CD4-positive, alpha-beta memory T cell (primary cell): Measurements from ENCODE around the gene LCK. TPM values are rescaled to one million over a fixed set of nuclear protein-coding genes. Genes with fewer than 3 reads are reported as not detected.
A peak's percentile ranks its signal among the peaks of the same experiment; 100 is the strongest.
"Not testable (repeated sequence)": the region's sequence is repeated elsewhere in the genome, so short reads cannot be mapped to it uniquely, and the experiment has no call there.

Experiments
- CTCF ChIA-PET: fragments of 350-600 bp; sonication (Branson Sonifier 250); formaldehyde crosslinking; loops from one replicate; lab custom pipeline; 2021; ENCODE audit warnings: inconsistent platforms; ENCODE audit not compliant: partially characterized antibody; lab: Charles Lee
- POLR2A ChIA-PET: fragments of 350-600 bp; sonication (Branson Sonifier 250); formaldehyde crosslinking; loops from one replicate; lab custom pipeline; 2021; ENCODE audit not compliant: partially characterized antibody; lab: Charles Lee
- DNase-seq, 5 donors: peaks; one replicate each; pipeline versions ENCODE4 v3.0.0 to v3.0.0-alpha.2; 2020 to 2022; ENCODE audit warnings: mixed read lengths in 1 of 5
- H3K27ac ChIP-seq: one replicate; pipeline ENCODE4 v1.7.0; 2013; ENCODE audit warnings: low read depth, low read length
- H3K27me3 ChIP-seq: 2 replicates; pipeline ENCODE4 v1.7.0; 2013; ENCODE audit warnings: mild to moderate bottlenecking, low read length, moderate library complexity; ENCODE audit not compliant: insufficient read depth
- H3K36me3 ChIP-seq: 2 replicates; pipeline ENCODE4 v1.7.0; 2013; ENCODE audit warnings: mild to moderate bottlenecking, low read length, moderate library complexity; ENCODE audit not compliant: insufficient read depth
- H3K4me1 ChIP-seq: 2 replicates; pipeline ENCODE4 v1.7.0; 2013; ENCODE audit warnings: mild to moderate bottlenecking, low read length, moderate library complexity; ENCODE audit not compliant: insufficient read depth
- H3K4me3 ChIP-seq, 2 donors: one replicate each; pipeline ENCODE4 v1.7.0; 2013; ENCODE audit warnings: low read length in 2 of 2, mild to moderate bottlenecking in 1 of 2
- H3K9me3 ChIP-seq, 2 donors: one replicate each; pipeline ENCODE4 v1.7.0; 2013; ENCODE audit warnings: low read length in 2 of 2, control low read depth in 1 of 2; ENCODE audit not compliant: control insufficient read depth in 1 of 2
- H3K27ac Mint-ChIP-seq, 7 donors: one replicate each; pipeline ENCODE4 v1.8.0; 2020 to 2021; ENCODE audit warnings: mixed read lengths in 7 of 7, mild to moderate bottlenecking in 6 of 7, inconsistent platforms in 3 of 7, moderate library complexity in 3 of 7
- H3K27me3 Mint-ChIP-seq, 2 donors: one replicate each; pipeline ENCODE4 v1.8.0; 2020 to 2021; ENCODE audit warnings: mixed read lengths in 2 of 2
- H3K36me3 Mint-ChIP-seq, 2 donors: one replicate each; pipeline ENCODE4 v1.8.0; 2020 to 2021; ENCODE audit warnings: mixed read lengths in 2 of 2, inconsistent platforms in 1 of 2, mild to moderate bottlenecking in 1 of 2
- H3K4me1 Mint-ChIP-seq, 4 donors: one replicate each; pipeline ENCODE4 v1.8.0; 2020 to 2021; ENCODE audit warnings: mixed read lengths in 4 of 4, mild to moderate bottlenecking in 1 of 4
- H3K4me3 Mint-ChIP-seq, 8 donors: one replicate each; pipeline ENCODE4 v1.8.0; 2020 to 2021; ENCODE audit warnings: mixed read lengths in 8 of 8, mild to moderate bottlenecking in 7 of 8, moderate library complexity in 6 of 8, inconsistent platforms in 3 of 8
- H3K9me3 Mint-ChIP-seq, 8 donors: one replicate each; pipeline ENCODE4 v1.8.0; 2020 to 2021; ENCODE audit warnings: mixed read lengths in 8 of 8, mild to moderate bottlenecking in 5 of 8, inconsistent platforms in 3 of 8, moderate library complexity in 1 of 8
- intact Hi-C: fragments of 100-400 bp; cut with micrococcal nuclease; formaldehyde crosslinking; loops from one replicate; pipeline ENCODE4 v1.15.1; 2023
- polyA plus RNA-seq, 2 donors: library from polyadenylated mRNA; unstranded; fragments of 300-500 nt; fragmentation: Illumina TruSeq; gene quantifications; one replicate each; pipeline ENCODE4 v1.2.3, GENCODE V29; 2021
- total RNA-seq, 2 experiments: library from RNA; stranded (reverse); gene quantifications; one replicate each; pipeline ENCODE4 v1.2.3, GENCODE V29; 2021

LCK gene
- total and polyA plus RNA-seq, 4 experiments from 2014 or later = 431 to 1,233 (median 608) TPM

- peaks cover 32 to 65% (median 47%) of the 10 kb centered on the region in 4 donors for H3K4me1 Mint-ChIP-seq
- H3K27me3 Mint-ChIP-seq = peaks cover 0 to 2% of the 10 kb centered on the region in 2 donors
- H3K27ac Mint-ChIP-seq = peak within 1 kb of the TSS; percentile 94 to 99 (median 96)
- Histone ChIP-seq H3K27me3 (no peaks in the 10 kb centered on the region), H3K4me3 (peak within 1 kb of the TSS; percentile 83 to 93), H3K9me3 (no peaks in the 10 kb centered on the region), H3K36me3 (no peaks in the 10 kb centered on the region), H3K27ac (peak within 1 kb of the TSS; percentile 93), H3K4me1 (peaks cover 62% of the 10 kb centered on the region)
- POLR2A ChIA-PET = interaction anchor here (0.7 to 11.3 kb wide), 37 partner anchors 10 to 278 kb away, joined by 3 to 226 read pairs (median 5); partner anchors contain the start of genes BSDC1, CCDC28B, EIF3I and FAM167B
- peak; percentile 96 to 97 (median 97) for DNase-seq
- no peaks in the 10 kb centered on the region for H3K9me3 Mint-ChIP-seq
- H3K4me3 Mint-ChIP-seq = peak within 1 kb of the TSS; percentile 97 to 100 (median 99)
- CTCF ChIA-PET = interaction anchor here (1.2 to 7.1 kb wide), 10 partner anchors 11 to 765 kb away, joined by 3 to 49 read pairs (median 7); partner anchors contain the start of genes FAM167B and LCK
- intact Hi-C loops = loop anchor here (1.0 to 5.0 kb wide), 10 partner anchors 18 to 185 kb away; partner anchors contain the start of genes BSDC1, EIF3I, KPNA6 and TMEM234
- H3K36me3 Mint-ChIP-seq = peaks cover 8 to 27% of the 10 kb centered on the region in 2 donors
Measured at GRCh38 chr1:32291708-32292538, 40.9 kb downstream of the LCK start, which contains the start of gene HDAC1. HDAC1 (plus strand) TSS chr1:32292083; CDS start chr1:32292170, 87 bp downstream.

- Mint-ChIP-seq H3K4me3 (peak overlapping the region in 1 of 8 donors; percentile 15), H3K36me3 (peaks cover 18 to 43% of the 10 kb centered on the region in 2 donors), H3K4me1 (peaks cover 34 to 74% (median 50%) of the 10 kb centered on the region in 4 donors), H3K27ac (peak overlapping the region in 2 of 7 donors; percentile 44 to 59)
- DNase-seq, POLR2A ChIA-PET, H3K4me3 ChIP-seq, H3K27me3 Mint-ChIP-seq, H3K9me3 ChIP-seq, H3K27me3 ChIP-seq, H3K27ac ChIP-seq, intact Hi-C loops, H3K9me3 Mint-ChIP-seq: not testable (repeated sequence)
- Histone ChIP-seq H3K4me1 (peaks cover 67% of the 10 kb centered on the region), H3K36me3 (peaks cover 15% of the 10 kb centered on the region)
- CTCF ChIA-PET = interaction anchor here (1.0 to 2.5 kb wide), 3 partner anchors 10 to 79 kb away, joined by 3 to 5 read pairs (median 4); no protein-coding TSS in a partner anchor
Measured at GRCh38 chr1:32298211-32298610, 47.1 kb downstream of the LCK start.

GRCh38 chr1:32299327-32299726 lies 48.3 kb downstream of the LCK start:
- POLR2A ChIA-PET = interaction anchor here (1.8 kb wide), 1 partner anchor 59 kb away, joined by 6 read pairs; no protein-coding TSS in a partner anchor
- H3K9me3 ChIP-seq = no peaks in the 10 kb centered on the region
- intact Hi-C loops = no loop called here
- H3K36me3 Mint-ChIP-seq = peaks cover 26 to 54% of the 10 kb centered on the region in 2 donors
- H3K27ac ChIP-seq = no peak overlapping the region
- peaks cover 39 to 69% (median 53%) of the 10 kb centered on the region in 4 donors for H3K4me1 Mint-ChIP-seq
- DNase-seq = no peak
- no peaks in the 10 kb centered on the region for H3K9me3 Mint-ChIP-seq
- H3K27me3 ChIP-seq = no peaks in the 10 kb centered on the region
- peak overlapping the region in 6 of 7 donors; percentile 29 to 86 (median 41) for H3K27ac Mint-ChIP-seq
- CTCF ChIA-PET = interaction anchor here (1.6 kb wide), 1 partner anchor 12 kb away, joined by 4 read pairs; no protein-coding TSS in a partner anchor
- H3K4me1 ChIP-seq = peaks cover 56% of the 10 kb centered on the region
- H3K36me3 ChIP-seq = peaks cover 25% of the 10 kb centered on the region
- no peak overlapping the region for H3K4me3 ChIP-seq
- H3K27me3 Mint-ChIP-seq = no peaks in the 10 kb centered on the region
- H3K4me3 Mint-ChIP-seq = no peak overlapping the region

GRCh38 chr1:32303358-32303757 lies 52.3 kb downstream of the LCK start:
- Mint-ChIP-seq H3K36me3 (peaks cover 35 to 59% of the 10 kb centered on the region in 2 donors), H3K27me3 (no peaks in the 10 kb centered on the region), H3K27ac (peak overlapping the region in 2 of 7 donors; percentile 29 to 52), H3K4me1 (peaks cover 33 to 65% (median 48%) of the 10 kb centered on the region in 4 donors), H3K9me3 (no peaks in the 10 kb centered on the region), H3K4me3 (no peak overlapping the region)
- peaks cover 29% of the 10 kb centered on the region for H3K36me3 ChIP-seq
- H3K27me3 ChIP-seq = no peaks in the 10 kb centered on the region
- no peak overlapping the region for H3K27ac ChIP-seq
- no peaks in the 10 kb centered on the region for H3K9me3 ChIP-seq
- H3K4me1 ChIP-seq = peaks cover 48% of the 10 kb centered on the region
- POLR2A ChIA-PET = interaction anchor here (1.0 to 4.0 kb wide), 4 partner anchors 12 to 63 kb away, joined by 3 to 20 read pairs (median 4); partner anchors contain the start of genes HDAC1 and MARCKSL1
- H3K4me3 ChIP-seq = no peak overlapping the region
- no peak for DNase-seq
- CTCF ChIA-PET = interaction anchor here (0.7 to 2.3 kb wide), 4 partner anchors 16 to 88 kb away, joined by 3 to 11 read pairs (median 6); no protein-coding TSS in a partner anchor
- intact Hi-C loops = no loop called here

- peaks cover 36 to 70% (median 51%) of the 10 kb centered on the region in 4 donors for H3K4me1 Mint-ChIP-seq
- ChIA-PET CTCF (interaction anchor here (1.3 to 2.3 kb wide), 5 partner anchors 16 to 89 kb away, joined by 3 to 11 read pairs (median 4); no protein-coding TSS in a partner anchor), POLR2A (interaction anchor here (0.8 to 4.0 kb wide), 3 partner anchors 12 to 64 kb away, joined by 3 to 20 read pairs (median 5); partner anchors contain the start of genes HDAC1 and MARCKSL1)
- intact Hi-C loops = no loop called here
- H3K4me3 Mint-ChIP-seq = peak overlapping the region in 3 of 8 donors; percentile 7 to 26 (median 17)
- no peaks in the 10 kb centered on the region for H3K27me3 Mint-ChIP-seq
- H3K9me3 ChIP-seq = no peaks in the 10 kb centered on the region
- H3K27me3 ChIP-seq = no peaks in the 10 kb centered on the region
- DNase-seq = no peak
- H3K27ac ChIP-seq = no peak overlapping the region
- H3K36me3 ChIP-seq = peaks cover 29% of the 10 kb centered on the region
- H3K36me3 Mint-ChIP-seq = peaks cover 35 to 56% of the 10 kb centered on the region in 2 donors
- H3K9me3 Mint-ChIP-seq = no peaks in the 10 kb centered on the region
- peaks cover 46% of the 10 kb centered on the region for H3K4me1 ChIP-seq
- H3K4me3 ChIP-seq = no peak overlapping the region
- peak overlapping the region in 5 of 7 donors; percentile 2 to 83 (median 27) for H3K27ac Mint-ChIP-seq
Measured at GRCh38 chr1:32303997-32304622, 53.0 kb downstream of the LCK start.

- H3K9me3 Mint-ChIP-seq = no peaks in the 10 kb centered on the region
- Histone ChIP-seq H3K9me3 (no peaks in the 10 kb centered on the region), H3K4me3 (no peak overlapping the region), H3K27me3 (no peaks in the 10 kb centered on the region), H3K36me3 (peaks cover 29% of the 10 kb centered on the region), H3K27ac (no peak overlapping the region), H3K4me1 (peaks cover 47% of the 10 kb centered on the region)
- no peak for DNase-seq
- H3K27ac Mint-ChIP-seq = peak overlapping the region in 2 of 7 donors; percentile 22 to 64
- H3K36me3 Mint-ChIP-seq = peaks cover 35 to 61% of the 10 kb centered on the region in 2 donors
- intact Hi-C loops = no loop called here
- no peak overlapping the region for H3K4me3 Mint-ChIP-seq
- ChIA-PET CTCF (interaction anchor here (1.0 to 1.8 kb wide), 4 partner anchors 9 to 90 kb away, joined by 3 to 11 read pairs (median 3); no protein-coding TSS in a partner anchor), POLR2A (interaction anchor here (4.0 kb wide), 1 partner anchor 14 kb away, joined by 20 read pairs; the partner anchor contains the start of gene HDAC1)
- no peaks in the 10 kb centered on the region for H3K27me3 Mint-ChIP-seq
- H3K4me1 Mint-ChIP-seq = peaks cover 44 to 74% (median 54%) of the 10 kb centered on the region in 4 donors
Measured at GRCh38 chr1:32305310-32305709, 54.2 kb downstream of the LCK start.
